GM12874 (cell line): Measurements from ENCODE around the gene ZNF446.

Experiments used
- CTCF ChIP-seq: IDR thresholded peaks from 2 replicates; pipeline ENCODE4 v1.5.1; 2011; ENCODE audit warnings: low read depth, mild to moderate bottlenecking, control low read depth, low read length, moderate library complexity; ENCODE audit not compliant: insufficient read depth

The ZNF446 gene

GRCh38 chr19:58520257-58520599 lies 44.1 kb downstream of the ZNF446 start:
- TF ChIP-seq CTCF: no peak

- no peak for TF ChIP-seq CTCF
Observed at GRCh38 chr19:58521651-58522050, 45.5 kb downstream of the ZNF446 start.

GRCh38 chr19:58522709-58523108 lies 46.6 kb downstream of the ZNF446 start:
- TF ChIP-seq CTCF: no peak

GRCh38 chr19:58529405-58529804 lies 53.3 kb downstream of the ZNF446 start:
- no peak for TF ChIP-seq CTCF
